IPS DF 6.9 (cell line): ENCODE data around the gene GLE1.

Source experiments
- DNase-seq: peaks from one replicate; pipeline ENCODE4 v3.0.0-alpha.2; 2013; ENCODE audit warnings: low read depth, low spot score
- H3K27ac ChIP-seq: one replicate; pipeline ENCODE4 v1.5.1; 2013; ENCODE audit warnings: low read length, control low read depth
- H3K27me3 ChIP-seq: 2 replicates; pipeline ENCODE4 v1.6.1; 2013; ENCODE audit warnings: mild to moderate bottlenecking, low read length; ENCODE audit not compliant: control insufficient read depth, insufficient read depth
- H3K36me3 ChIP-seq: 2 replicates; pipeline ENCODE4 v1.6.1; 2013; ENCODE audit warnings: low read length; ENCODE audit not compliant: control insufficient read depth, insufficient read depth
- H3K4me1 ChIP-seq: 2 replicates; pipeline ENCODE4 v1.6.1; 2013; ENCODE audit warnings: low read length; ENCODE audit not compliant: control insufficient read depth, insufficient read depth
- H3K4me3 ChIP-seq: 2 replicates; pipeline ENCODE4 v1.5.1; 2013; ENCODE audit warnings: mild to moderate bottlenecking, low read length
- H3K9me3 ChIP-seq: 2 replicates; pipeline ENCODE4 v1.6.1; 2013; ENCODE audit warnings: low read length, inconsistent platforms; ENCODE audit not compliant: control insufficient read depth, insufficient read depth
- WGBS: extraction: QIAGEN DNeasy Blood & Tissue Kit; methylation state at CpG from one replicate; pipeline ENCODE4 v1.1.7; 2013; ENCODE audit warnings: mixed read lengths, missing lambda C conversion rate; ENCODE audit not compliant: insufficient read length, insufficient coverage; 5-methylcytosine and 5-hydroxymethylcytosine counted together

GLE1 gene

GRCh38 chr9:128475867-128476266, 28.7 kb upstream of the GLE1 start:
- whole genome bisulfite sequencing, result no CpG with 5 or more reads among the region's 7 CpGs

GRCh38 chr9:128479262-128479661, 25.3 kb upstream of the GLE1 start:
- WGBS, result no CpG with 5 or more reads among the region's 1 CpG
- no peaks in the 10 kb centered on the region for H3K27me3 ChIP-seq
- no peak overlapping the region for H3K4me3 ChIP-seq
- H3K27ac ChIP-seq, result no peak overlapping the region
- no peak for DNase-seq
- H3K9me3 ChIP-seq, result no peaks in the 10 kb centered on the region
- peaks cover 1% of the 10 kb centered on the region; the same call in 1 of the 2 replicates for H3K4me1 ChIP-seq
- H3K36me3 ChIP-seq, result peaks cover 4% of the 10 kb centered on the region; the same call in 1 of the 2 replicates

More at GRCh38 chr9:128475867-128476266, 28.7 kb upstream of the GLE1 start:
- no peak overlapping the region for H3K27ac ChIP-seq
- H3K4me1 ChIP-seq, result peaks cover 1% of the 10 kb centered on the region; the same call in 1 of the 2 replicates
- H3K4me3 ChIP-seq, result no peak overlapping the region
- H3K27me3 ChIP-seq, result no peaks in the 10 kb centered on the region
- no peak for DNase-seq
- H3K9me3 ChIP-seq, result no peaks in the 10 kb centered on the region
- H3K36me3 ChIP-seq, result peaks cover 9% of the 10 kb centered on the region; the same call in 1 of the 2 replicates

- peaks cover 11% of the 10 kb centered on the region; the same call in 1 of the 2 replicates for H3K36me3 ChIP-seq
These were observed 23.0 kb upstream of the GLE1 start for GRCh38 chr9:128481561-128481960.

GRCh38 chr9:128482186-128482585, 22.3 kb upstream of the GLE1 start:
- Histone ChIP-seq H3K27ac (no peak overlapping the region), H3K4me1 (peaks cover 1% of the 10 kb centered on the region; the same call in 1 of the 2 replicates), H3K36me3 (peaks cover 13% of the 10 kb centered on the region; the same call in 1 of the 2 replicates), H3K9me3 (no peaks in the 10 kb centered on the region), H3K4me3 (no peak overlapping the region), H3K27me3 (no peaks in the 10 kb centered on the region)
- no peak for DNase-seq
- WGBS, result no CpG with 5 or more reads among the region's 7 CpGs

More at GRCh38 chr9:128481561-128481960, 23.0 kb upstream of the GLE1 start:
- H3K27ac ChIP-seq, result no peak overlapping the region
- H3K4me3 ChIP-seq, result no peak overlapping the region
- H3K9me3 ChIP-seq, result no peaks in the 10 kb centered on the region
- DNase-seq, result no peak
- H3K27me3 ChIP-seq, result no peaks in the 10 kb centered on the region
- peaks cover 1% of the 10 kb centered on the region; the same call in 1 of the 2 replicates for H3K4me1 ChIP-seq
- WGBS, result no CpG with 5 or more reads among the region's 10 CpGs

- H3K9me3 ChIP-seq, result no peaks in the 10 kb centered on the region
- H3K36me3 ChIP-seq, result peaks cover 9% of the 10 kb centered on the region; the same call in 1 of the 2 replicates
- WGBS, result 100% methylated on average over 1 of the region's 17 CpGs
These were observed 19.7 kb upstream of the GLE1 start for GRCh38 chr9:128484686-128485413.

GRCh38 chr9:128485414-128485855, 19.1 kb upstream of the GLE1 start:
- no CpG with 5 or more reads among the region's 7 CpGs for WGBS
- H3K27ac ChIP-seq, result no peak overlapping the region
- H3K36me3 ChIP-seq, result peaks cover 9% of the 10 kb centered on the region; the same call in 1 of the 2 replicates
- no peaks in the 10 kb centered on the region for H3K27me3 ChIP-seq
- no peak for DNase-seq
- no peak overlapping the region for H3K4me3 ChIP-seq
- no peaks in the 10 kb centered on the region for H3K9me3 ChIP-seq
- no peaks in the 10 kb centered on the region for H3K4me1 ChIP-seq

More at GRCh38 chr9:128484686-128485413, 19.7 kb upstream of the GLE1 start:
- Histone ChIP-seq H3K27ac (no peak overlapping the region), H3K27me3 (no peaks in the 10 kb centered on the region), H3K4me1 (no peaks in the 10 kb centered on the region), H3K4me3 (no peak overlapping the region)
- DNase-seq, result no peak

GRCh38 chr9:128486201-128486600, 18.3 kb upstream of the GLE1 start:
- H3K4me3 ChIP-seq, result no peak overlapping the region
- H3K4me1 ChIP-seq, result no peaks in the 10 kb centered on the region
- peaks cover 9% of the 10 kb centered on the region; the same call in 1 of the 2 replicates for H3K36me3 ChIP-seq
- DNase-seq, result no peak
- no peaks in the 10 kb centered on the region for H3K9me3 ChIP-seq
- H3K27me3 ChIP-seq, result no peaks in the 10 kb centered on the region
- H3K27ac ChIP-seq, result no peak overlapping the region

- no peak for DNase-seq
- H3K9me3 ChIP-seq, result no peaks in the 10 kb centered on the region
- H3K4me3 ChIP-seq, result no peak overlapping the region
- no peak overlapping the region for H3K27ac ChIP-seq
- H3K27me3 ChIP-seq, result no peaks in the 10 kb centered on the region
- no peaks in the 10 kb centered on the region for H3K36me3 ChIP-seq
- no peaks in the 10 kb centered on the region for H3K4me1 ChIP-seq
- WGBS, result no CpG with 5 or more reads among the region's 2 CpGs
These were observed 11.1 kb upstream of the GLE1 start for GRCh38 chr9:128493424-128493823.

GRCh38 chr9:128494108-128494745, 10.3 kb upstream of the GLE1 start:
- H3K4me1 ChIP-seq, result no peaks in the 10 kb centered on the region
- peaks cover 3% of the 10 kb centered on the region; the same call in 1 of the 2 replicates for H3K36me3 ChIP-seq
- no peak overlapping the region for H3K4me3 ChIP-seq
- H3K27ac ChIP-seq, result no peak overlapping the region
- WGBS, result no CpG with 5 or more reads among the region's 13 CpGs
- no peaks in the 10 kb centered on the region for H3K9me3 ChIP-seq
- DNase-seq, result no peak
- no peaks in the 10 kb centered on the region for H3K27me3 ChIP-seq

GRCh38 chr9:128494746-128495129, 9.8 kb upstream of the GLE1 start:
- Histone ChIP-seq H3K27ac (no peak overlapping the region), H3K4me1 (no peaks in the 10 kb centered on the region), H3K4me3 (no peak overlapping the region), H3K36me3 (peaks cover 3% of the 10 kb centered on the region; the same call in 1 of the 2 replicates), H3K27me3 (no peaks in the 10 kb centered on the region), H3K9me3 (no peaks in the 10 kb centered on the region)
- WGBS, result no CpG with 5 or more reads among the region's 5 CpGs
- DNase-seq, result no peak
